GM10266 (cell line): ENCODE results near the gene NR0B2.
"Not testable (repeated sequence)": the region's sequence is repeated elsewhere in the genome, so short reads cannot be mapped to it uniquely, and the experiment has no call there.

Experiments used
- DNase-seq: peaks from one replicate; pipeline ENCODE4 v3.0.0; 2012; ENCODE audit errors: extremely low spot score
- CTCF ChIP-seq: IDR thresholded peaks from 2 replicates; pipeline ENCODE4 v1.5.1; 2012; ENCODE audit warnings: mild to moderate bottlenecking, low read depth; ENCODE audit not compliant: control insufficient read depth, insufficient read depth; ENCODE audit errors: missing control alignments

Gene NR0B2

GRCh38 chr1:26889551-26890466 lies 24.0 kb downstream of the NR0B2 start, which contains the start of gene GPN2:
Gene GPN2 (minus strand): TSS chr1:26890283. CDS start chr1:26890096, 187 bp downstream.
- no peak for TF ChIP-seq CTCF
- peak; percentile 92 for DNase-seq

DNA sequence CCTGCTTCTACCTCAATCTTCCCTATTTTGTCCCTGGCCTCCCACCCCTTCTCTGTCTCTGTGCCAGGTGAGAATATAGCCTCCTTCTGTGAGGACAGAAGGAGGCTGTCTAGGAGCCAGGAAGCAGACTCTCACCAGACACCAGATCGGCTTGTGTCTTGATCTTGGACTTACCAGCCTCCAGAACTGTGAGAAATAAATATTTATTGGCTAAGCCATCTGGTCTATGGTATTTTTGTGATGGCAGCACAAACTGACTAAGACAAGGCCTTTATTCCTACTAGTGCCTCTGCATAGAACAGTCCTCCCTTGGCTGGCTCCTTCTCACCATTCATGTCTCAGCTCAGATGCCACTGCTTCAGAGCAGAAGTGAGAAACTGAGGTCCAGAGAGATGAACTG lies 25.5 kb downstream of the NR0B2 start:
- TF ChIP-seq CTCF: no peak
- no peak for DNase-seq

DNA sequence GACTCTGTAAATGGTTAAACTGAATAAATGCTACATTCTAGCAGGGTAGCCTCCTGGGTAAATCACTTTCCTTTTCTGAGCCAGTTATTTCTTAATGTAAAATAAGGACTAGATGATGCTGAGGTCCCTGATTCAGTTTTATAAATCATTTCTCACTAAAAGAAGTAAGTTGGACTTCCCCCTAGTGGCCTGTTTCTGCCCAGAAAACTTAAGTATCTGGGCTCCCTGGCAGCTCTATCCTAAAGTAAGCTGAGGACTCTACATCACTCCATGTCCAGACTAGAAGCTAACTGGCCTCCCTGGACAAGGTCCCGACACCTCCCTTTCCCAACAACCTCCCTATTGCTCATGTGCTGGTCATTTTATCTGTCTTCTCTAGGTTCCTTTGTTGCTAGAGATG lies 26.6 kb downstream of the NR0B2 start:
- no peak for DNase-seq
- TF ChIP-seq CTCF: peak; percentile 42

DNA sequence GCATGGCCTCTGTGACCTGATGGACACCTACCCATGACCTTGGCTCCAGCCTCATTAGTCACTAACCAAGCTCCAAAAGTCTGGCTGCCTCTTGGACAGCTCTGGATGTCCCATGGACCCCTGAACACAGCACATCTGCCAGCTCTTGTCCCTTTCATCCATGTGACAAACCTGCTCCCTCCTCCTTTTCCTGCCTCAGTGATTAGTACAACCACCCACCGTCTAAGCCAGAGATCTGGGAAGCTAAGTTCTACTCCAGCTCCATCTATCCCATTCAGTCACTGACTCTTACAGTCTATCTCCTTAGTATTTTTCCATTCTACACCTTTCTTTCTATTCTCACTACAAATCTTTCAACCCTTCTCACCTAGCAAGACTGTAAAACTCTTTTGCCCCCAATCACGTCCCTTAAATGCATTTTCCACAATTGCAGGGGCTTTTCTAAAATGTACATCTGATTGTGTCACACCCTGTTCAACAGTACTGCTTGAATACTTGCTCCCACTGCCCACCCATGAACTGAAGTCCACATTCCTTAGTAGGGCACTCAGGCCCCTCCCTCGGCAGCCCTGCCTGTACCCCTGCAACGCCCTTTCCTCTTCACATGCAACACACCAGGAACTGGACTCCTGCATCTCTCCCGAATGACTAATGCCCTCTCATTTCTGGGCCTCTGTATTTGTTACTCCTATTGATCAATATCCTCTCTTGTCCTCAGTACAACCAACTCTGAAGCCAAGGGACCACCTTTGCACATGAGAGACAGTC lies 30.9 kb downstream of the NR0B2 start:
- no peak for DNase-seq
- no peak for TF ChIP-seq CTCF

- not testable (repeated sequence) for DNase-seq
These were observed 32.2 kb downstream of the NR0B2 start for GRCh38 chr1:26881611-26882010.

DNA sequence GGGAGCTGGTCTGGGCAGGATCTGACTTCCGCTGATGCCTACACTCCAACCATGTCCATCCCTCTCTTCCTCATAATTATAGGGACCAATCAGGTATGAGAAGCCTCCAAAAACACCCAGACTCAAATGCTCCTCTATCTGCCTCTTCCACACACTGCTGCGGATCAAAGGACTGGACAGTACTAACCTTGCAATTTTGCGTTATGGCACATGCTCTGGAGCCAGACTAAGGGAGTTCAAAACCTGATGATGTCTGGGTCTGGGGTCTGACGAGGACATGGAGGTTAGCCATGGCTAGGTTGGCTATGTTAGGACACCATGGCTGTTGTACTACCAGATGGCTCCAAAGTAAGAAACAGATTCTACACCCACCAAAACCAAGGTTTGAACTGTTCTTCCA lies 34.0 kb downstream of the NR0B2 start:
- no peak for DNase-seq
- TF ChIP-seq CTCF: no peak

GRCh38 chr1:26877326-26877725 lies 36.4 kb downstream of the NR0B2 start:
- DNase-seq: no peak
- TF ChIP-seq CTCF: no peak
